ENCODE data around the gene CHN2.

GRCh38 chr7:29145553-29146056 is 49.0 kb upstream of the CHN2 start:
- TF ChIP-seq CTCF (conservative IDR thresholded peaks at IDR 0.05): no peak
- no peak for TF ChIP-seq EZH2 (IDR thresholded peaks at IDR 0.05; ENCODE audit: low read depth)

Measured in PC-9 (cell line).